ENCODE results near the gene MAX. TPM values are rescaled to one million over a fixed set of nuclear protein-coding genes. Genes with fewer than 3 reads are reported as not detected.

The MAX gene
- total and polyA plus RNA-seq, 9 donors: 48.4 to 168 (median 109) TPM

DNA sequence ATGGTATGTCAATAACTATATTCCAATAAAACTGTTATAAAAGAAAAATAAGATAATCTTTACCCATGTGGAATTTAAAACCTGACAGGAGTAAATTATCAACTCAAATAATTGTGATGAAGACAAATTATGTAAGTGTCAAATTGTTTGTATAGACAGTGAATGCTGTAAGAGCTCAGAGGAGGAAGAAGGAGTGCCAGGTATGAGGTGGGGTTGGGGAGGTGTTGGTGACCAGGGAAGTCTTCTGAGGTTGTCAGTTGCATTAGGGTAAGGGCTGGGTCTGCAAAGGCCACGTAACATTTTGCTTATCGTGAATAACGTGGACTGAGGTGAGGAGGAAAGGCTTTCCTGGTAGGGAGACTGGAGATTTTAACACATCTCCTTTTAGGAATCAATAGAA, 2.5 kb upstream of the MAX start:
- peaks cover 5% of the 10 kb centered on the region for H3K4me1 ChIP-seq (ENCODE audit: insufficient read depth)
- H3K27ac ChIP-seq: no peak overlapping the region
- H3K9me3 ChIP-seq: no peaks in the 10 kb centered on the region
- TF ChIP-seq EP300 (IDR thresholded peaks at IDR 0.05): no peak
- no peak for TF ChIP-seq POLR2A (IDR thresholded peaks at IDR 0.05)
- TF ChIP-seq, protein P1, sequence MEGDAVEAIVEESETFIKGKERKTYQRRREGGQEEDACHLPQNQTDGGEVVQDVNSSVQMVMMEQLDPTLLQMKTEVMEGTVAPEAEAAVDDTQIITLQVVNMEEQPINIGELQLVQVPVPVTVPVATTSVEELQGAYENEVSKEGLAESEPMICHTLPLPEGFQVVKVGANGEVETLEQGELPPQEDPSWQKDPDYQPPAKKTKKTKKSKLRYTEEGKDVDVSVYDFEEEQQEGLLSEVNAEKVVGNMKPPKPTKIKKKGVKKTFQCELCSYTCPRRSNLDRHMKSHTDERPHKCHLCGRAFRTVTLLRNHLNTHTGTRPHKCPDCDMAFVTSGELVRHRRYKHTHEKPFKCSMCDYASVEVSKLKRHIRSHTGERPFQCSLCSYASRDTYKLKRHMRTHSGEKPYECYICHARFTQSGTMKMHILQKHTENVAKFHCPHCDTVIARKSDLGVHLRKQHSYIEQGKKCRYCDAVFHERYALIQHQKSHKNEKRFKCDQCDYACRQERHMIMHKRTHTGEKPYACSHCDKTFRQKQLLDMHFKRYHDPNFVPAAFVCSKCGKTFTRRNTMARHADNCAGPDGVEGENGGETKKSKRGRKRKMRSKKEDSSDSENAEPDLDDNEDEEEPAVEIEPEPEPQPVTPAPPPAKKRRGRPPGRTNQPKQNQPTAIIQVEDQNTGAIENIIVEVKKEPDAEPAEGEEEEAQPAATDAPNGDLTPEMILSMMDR (IDR thresholded peaks at IDR 0.05): no peak
- WGBS, 3 donors: 94 to 95% (median 94%) methylated on average over 3 of the region's 3 CpGs
- intact Hi-C loops (cut with DNase I): loop anchor here in 1 of 4 donors (5.0 kb wide), 1 partner anchor 48 kb away; no protein-coding TSS in a partner anchor
- no peaks in the 10 kb centered on the region for H3K27me3 ChIP-seq
- no peak overlapping the region for H3K4me3 ChIP-seq
- H3K36me3 ChIP-seq: no peaks in the 10 kb centered on the region
- no peak for DNase-seq

DNA sequence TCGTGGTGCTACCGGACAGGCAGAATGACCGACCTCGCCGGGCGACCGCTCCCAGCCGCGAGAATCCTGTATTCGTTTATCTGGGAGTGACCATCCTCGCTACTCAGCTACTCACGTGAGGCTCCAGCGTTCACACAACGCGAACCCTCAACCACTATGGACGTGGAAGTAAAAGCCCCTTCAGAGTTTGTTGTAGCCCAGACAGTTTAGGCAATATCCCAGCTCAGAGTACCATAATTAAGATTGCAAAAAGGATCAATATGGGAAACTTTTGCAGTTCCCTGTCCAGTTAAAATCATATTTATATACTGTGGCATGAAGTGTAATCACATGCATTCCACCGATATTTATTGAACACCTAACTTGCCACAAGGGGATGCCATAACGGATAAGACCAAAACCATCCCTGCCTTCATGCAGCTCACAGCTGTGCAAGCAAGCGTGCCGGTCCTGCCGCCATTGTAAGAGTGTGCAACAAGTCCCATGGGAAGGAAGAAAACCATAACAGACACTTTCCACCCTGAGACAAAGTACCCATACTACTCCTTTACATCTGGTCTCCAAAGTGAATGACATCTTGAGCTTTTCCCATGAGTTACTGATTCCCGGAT, 938 bp upstream of the MAX start:
- intact Hi-C loops (cut with DNase I): loop anchor here in 1 of 4 donors (5.0 kb wide), 1 partner anchor 49 kb away; no protein-coding TSS in a partner anchor
- no peak for DNase-seq
- no peaks in the 10 kb centered on the region for H3K27me3 ChIP-seq
- H3K9me3 ChIP-seq: no peaks in the 10 kb centered on the region
- peak overlapping the region; percentile 54 for H3K4me3 ChIP-seq
- H3K4me1 ChIP-seq (ENCODE audit: insufficient read depth): peaks cover 5% of the 10 kb centered on the region
- TF ChIP-seq POLR2A (IDR thresholded peaks at IDR 0.05) (no peak), EP300 (IDR thresholded peaks at IDR 0.05) (no peak)
- TF ChIP-seq, protein P1 (IDR thresholded peaks at IDR 0.05): no peak
- no peak overlapping the region for H3K27ac ChIP-seq
- no peaks in the 10 kb centered on the region for H3K36me3 ChIP-seq
- WGBS, 3 donors: 6 to 11% (median 8%) methylated on average over 18 to 22 of the region's 22 CpGs

DNA sequence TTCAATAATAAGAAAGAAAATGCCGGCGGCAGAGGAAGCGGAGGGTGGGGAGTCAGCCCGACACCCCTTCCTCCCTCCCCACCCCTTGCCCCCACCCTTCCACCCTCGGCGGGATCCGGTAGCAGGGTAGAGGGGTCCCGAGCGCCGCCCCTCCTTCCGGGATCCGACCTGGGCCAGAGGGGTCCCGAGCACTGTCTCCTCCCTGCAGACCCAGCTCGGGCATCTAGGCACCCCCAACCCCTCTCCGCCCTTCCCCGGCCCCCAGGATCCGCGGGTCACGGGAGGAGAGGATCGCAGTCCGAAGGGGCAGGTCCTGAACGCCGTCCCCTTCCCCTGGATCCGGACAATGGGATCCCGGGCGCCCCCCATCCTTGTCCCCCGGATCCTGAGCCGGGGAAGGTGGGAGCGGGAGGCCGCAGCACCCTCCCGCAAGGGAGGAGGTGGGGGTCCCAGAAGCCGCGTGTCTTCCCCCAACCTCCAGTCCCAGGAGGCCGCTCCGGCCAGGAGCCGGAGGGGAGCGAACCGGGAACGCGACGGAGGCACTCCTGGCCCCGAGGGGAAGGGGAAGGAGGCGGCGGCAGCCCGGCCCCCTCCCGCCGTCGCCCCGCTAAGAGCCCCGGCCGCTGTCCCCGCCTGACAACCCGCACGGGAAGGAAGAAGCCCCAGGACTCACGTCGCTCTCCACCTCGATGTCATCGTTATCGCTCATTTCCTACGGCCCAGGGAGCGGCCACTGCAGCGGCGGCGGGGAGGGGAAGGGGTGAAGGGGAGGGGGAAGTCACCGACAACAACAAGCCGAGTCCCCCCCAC, 481 bp downstream of the MAX start:
- WGBS, 3 donors: 0% methylated on average over 39 to 66 of the region's 66 CpGs
- Histone ChIP-seq H3K27ac (peak overlapping the region; percentile 37 to 66), H3K27me3 (no peaks in the 10 kb centered on the region), H3K9me3 (no peaks in the 10 kb centered on the region), H3K4me3 (peak overlapping the region; percentile 86), H3K36me3 (no peaks in the 10 kb centered on the region), H3K4me1 (ENCODE audit: insufficient read depth) (peaks cover 12% of the 10 kb centered on the region)
- peak in 3 of 5 donors; percentile 32 to 65 (median 61) for DNase-seq
- intact Hi-C loops (cut with DNase I): loop anchor here in 1 of 4 donors (5.0 kb wide), 1 partner anchor 50 kb away; no protein-coding TSS in a partner anchor
- TF ChIP-seq POLR2A (IDR thresholded peaks at IDR 0.05) (no peak), EP300 (IDR thresholded peaks at IDR 0.05) (no peak)
- TF ChIP-seq, protein P1 (IDR thresholded peaks at IDR 0.05): no peak

DNA sequence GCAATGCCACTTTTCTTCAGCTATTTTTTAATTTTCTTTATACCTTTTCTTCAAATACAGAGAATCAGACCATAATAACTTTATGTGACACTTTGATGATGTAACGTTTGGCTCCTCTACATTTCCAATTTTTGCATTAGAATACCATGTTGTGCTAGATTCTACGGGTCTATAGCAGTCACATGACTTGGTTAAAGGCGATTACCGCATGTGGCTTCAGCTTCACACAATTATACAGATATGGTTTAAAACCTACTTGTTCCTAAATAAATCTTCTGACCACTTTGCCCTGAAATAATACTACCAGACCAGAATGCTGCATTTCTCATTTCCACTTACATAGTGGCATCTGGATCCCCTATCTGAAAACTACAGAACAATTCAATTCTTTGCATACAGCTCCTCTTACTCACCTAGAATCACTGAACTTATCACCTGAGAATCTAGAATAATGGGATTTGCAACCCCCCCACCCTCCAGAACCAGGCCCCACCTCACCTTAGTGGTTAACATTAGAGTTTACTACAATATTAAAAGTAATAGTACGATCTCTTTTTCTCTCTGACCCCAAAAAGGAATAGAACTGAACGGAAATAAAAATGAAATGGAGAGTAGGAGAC, 1.3 kb downstream of the MAX start:
- TF ChIP-seq, protein P1 (IDR thresholded peaks at IDR 0.05): no peak
- TF ChIP-seq POLR2A (IDR thresholded peaks at IDR 0.05) (no peak), EP300 (IDR thresholded peaks at IDR 0.05) (no peak)
- H3K27me3 ChIP-seq: no peaks in the 10 kb centered on the region
- no peaks in the 10 kb centered on the region for H3K36me3 ChIP-seq
- H3K27ac ChIP-seq: no peak overlapping the region
- H3K4me1 ChIP-seq (ENCODE audit: insufficient read depth): peaks cover 17% of the 10 kb centered on the region
- intact Hi-C loops (cut with DNase I): loop anchor here in 1 of 4 donors (5.0 kb wide), 1 partner anchor 51 kb away; no protein-coding TSS in a partner anchor
- DNase-seq: no peak
- 27 to 34% (median 29%) methylated on average over 6 of the region's 6 CpGs for WGBS, 3 donors
- no peaks in the 10 kb centered on the region for H3K9me3 ChIP-seq
- peak overlapping the region; percentile 86 for H3K4me3 ChIP-seq
